ENCODE measurements around the gene NACC2. TPM values are rescaled to one million over a fixed set of nuclear protein-coding genes. Genes with fewer than 3 reads are reported as not detected.
A peak's percentile ranks its signal among the peaks of the same experiment; 100 is the strongest.
"Not testable (repeated sequence)": the region's sequence is repeated elsewhere in the genome, so short reads cannot be mapped to it uniquely, and the experiment has no call there.

NACC2 gene
- total RNA-seq, 1 donor from 2014 or later: 3.9 TPM

DNA sequence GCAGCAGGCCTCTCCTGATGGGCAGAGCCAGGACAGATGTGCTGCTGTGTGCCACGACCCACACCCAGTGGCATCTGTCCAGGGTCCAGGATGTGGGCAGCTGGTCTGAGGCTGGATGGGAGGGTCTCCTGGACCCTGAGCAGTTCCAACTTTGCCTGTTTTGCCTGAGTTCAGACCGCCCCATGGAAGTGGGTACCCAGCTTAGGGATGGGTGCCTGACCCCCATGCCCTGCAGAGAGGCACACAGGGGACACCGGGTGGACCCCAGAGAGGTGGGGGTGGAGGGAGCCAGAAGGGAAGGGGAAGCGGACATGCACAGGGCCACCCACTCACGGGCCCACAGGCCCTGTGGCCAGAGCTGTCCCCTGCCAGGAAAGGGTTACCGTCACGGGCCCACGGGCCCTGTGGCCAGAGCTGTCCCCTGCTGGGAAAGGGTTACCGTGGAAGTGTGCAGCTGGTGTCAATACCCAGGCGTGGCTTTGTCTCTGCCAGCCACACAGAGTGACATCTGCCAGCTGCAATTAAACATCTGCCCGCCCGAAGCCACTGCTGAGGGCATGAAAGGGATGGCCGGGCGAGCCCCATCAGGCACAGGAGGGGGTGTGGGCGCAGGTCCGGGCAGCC is 50.0 kb downstream of the NACC2 start:
- Mint-ChIP-seq H3K27ac (ENCODE audit: unreplicated experiment) (no peak overlapping the region), H3K9me3 (ENCODE audit: unreplicated experiment) (peaks cover 2% of the 10 kb centered on the region), H3K4me1 (ENCODE audit: low read depth, unreplicated experiment) (no peaks in the 10 kb centered on the region), H3K27me3 (ENCODE audit: unreplicated experiment) (peaks cover 3% of the 10 kb centered on the region), H3K36me3 (ENCODE audit: unreplicated experiment) (no peaks in the 10 kb centered on the region), H3K4me3 (ENCODE audit: unreplicated experiment) (no peak overlapping the region)
- DNase-seq: no peak
- TF ChIP-seq, protein P1, sequence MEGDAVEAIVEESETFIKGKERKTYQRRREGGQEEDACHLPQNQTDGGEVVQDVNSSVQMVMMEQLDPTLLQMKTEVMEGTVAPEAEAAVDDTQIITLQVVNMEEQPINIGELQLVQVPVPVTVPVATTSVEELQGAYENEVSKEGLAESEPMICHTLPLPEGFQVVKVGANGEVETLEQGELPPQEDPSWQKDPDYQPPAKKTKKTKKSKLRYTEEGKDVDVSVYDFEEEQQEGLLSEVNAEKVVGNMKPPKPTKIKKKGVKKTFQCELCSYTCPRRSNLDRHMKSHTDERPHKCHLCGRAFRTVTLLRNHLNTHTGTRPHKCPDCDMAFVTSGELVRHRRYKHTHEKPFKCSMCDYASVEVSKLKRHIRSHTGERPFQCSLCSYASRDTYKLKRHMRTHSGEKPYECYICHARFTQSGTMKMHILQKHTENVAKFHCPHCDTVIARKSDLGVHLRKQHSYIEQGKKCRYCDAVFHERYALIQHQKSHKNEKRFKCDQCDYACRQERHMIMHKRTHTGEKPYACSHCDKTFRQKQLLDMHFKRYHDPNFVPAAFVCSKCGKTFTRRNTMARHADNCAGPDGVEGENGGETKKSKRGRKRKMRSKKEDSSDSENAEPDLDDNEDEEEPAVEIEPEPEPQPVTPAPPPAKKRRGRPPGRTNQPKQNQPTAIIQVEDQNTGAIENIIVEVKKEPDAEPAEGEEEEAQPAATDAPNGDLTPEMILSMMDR (IDR thresholded peaks at IDR 0.05; ENCODE audit: partially characterized antibody, unreplicated experiment): no peak

DNA sequence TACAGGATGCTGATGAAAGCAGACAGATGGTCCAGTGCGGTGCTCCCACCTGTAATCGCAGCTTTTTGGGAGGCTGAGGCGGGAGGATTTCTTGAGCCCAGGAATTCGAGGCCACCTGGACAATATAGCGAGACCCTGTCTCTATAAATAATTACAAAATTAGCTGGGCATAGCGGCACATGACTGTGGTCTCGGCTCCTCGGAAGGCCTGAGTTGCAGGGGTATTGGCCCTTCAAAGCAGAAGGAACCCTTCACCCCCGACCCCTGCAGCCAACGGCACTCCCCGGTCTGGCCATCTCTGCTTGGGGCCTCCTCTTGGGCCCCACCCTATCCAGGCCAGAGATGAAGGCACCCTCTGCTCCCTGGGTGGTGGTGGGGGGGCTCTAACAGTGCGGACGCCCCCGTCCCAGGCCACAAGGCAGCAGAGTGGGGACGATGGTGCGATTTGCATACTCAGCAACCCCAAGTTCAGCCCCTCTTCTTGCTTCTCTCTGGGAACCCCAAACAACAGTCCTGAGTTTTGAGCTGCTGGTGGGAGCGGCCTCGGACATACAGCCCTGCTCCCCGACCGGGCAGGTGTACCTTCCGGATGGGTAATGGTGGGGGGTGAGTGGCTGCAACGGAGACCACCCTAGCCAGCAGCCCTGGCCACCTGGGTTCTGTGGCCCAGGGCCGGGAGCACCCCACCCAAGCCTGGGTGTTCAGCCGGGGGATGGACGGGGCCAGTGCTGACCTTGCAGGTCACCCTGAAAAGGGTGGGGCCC is 50.7 kb downstream of the NACC2 start:
- no peak overlapping the region for H3K27ac Mint-ChIP-seq (ENCODE audit: unreplicated experiment)
- H3K36me3 Mint-ChIP-seq (ENCODE audit: unreplicated experiment): peaks cover 5% of the 10 kb centered on the region
- H3K27me3 Mint-ChIP-seq (ENCODE audit: unreplicated experiment): peaks cover 3% of the 10 kb centered on the region
- no peaks in the 10 kb centered on the region for H3K4me1 Mint-ChIP-seq (ENCODE audit: low read depth, unreplicated experiment)
- peaks cover 2% of the 10 kb centered on the region for H3K9me3 Mint-ChIP-seq (ENCODE audit: unreplicated experiment)
- no peak overlapping the region for H3K4me3 Mint-ChIP-seq (ENCODE audit: unreplicated experiment)
- TF ChIP-seq, protein P1 (IDR thresholded peaks at IDR 0.05; ENCODE audit: partially characterized antibody, unreplicated experiment): no peak
- DNase-seq: no peak

DNA sequence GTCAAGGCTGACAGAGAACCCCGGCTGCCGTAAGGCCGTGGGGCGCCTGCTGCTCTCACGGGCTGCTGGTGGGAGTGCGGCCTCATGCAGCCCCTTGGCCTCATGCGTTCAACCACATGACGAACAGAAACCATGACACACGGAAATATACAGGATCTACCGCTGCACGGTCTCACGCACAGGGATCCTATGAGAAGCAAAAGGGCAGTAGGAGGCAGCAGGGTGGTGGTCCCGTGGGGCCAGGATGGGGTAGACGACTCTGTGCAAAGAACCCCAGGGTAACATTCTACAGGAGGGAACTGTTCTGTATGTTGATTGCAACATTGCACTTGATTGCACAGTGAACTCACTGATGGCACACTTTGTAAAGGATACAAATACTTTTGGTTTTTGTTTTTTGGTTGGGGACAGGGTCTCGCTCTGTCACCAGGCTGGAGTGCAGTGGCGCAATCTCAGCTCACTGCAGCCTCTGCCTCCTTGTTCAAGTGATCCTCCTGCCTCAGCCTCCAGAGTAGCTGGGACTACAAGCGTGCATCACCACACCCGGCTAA is 51.6 kb downstream of the NACC2 start:
- TF ChIP-seq, protein P1 (IDR thresholded peaks at IDR 0.05; ENCODE audit: partially characterized antibody, unreplicated experiment): no peak
- no peak overlapping the region for H3K4me3 Mint-ChIP-seq (ENCODE audit: unreplicated experiment)
- peaks cover 3% of the 10 kb centered on the region for H3K27me3 Mint-ChIP-seq (ENCODE audit: unreplicated experiment)
- peaks cover 2% of the 10 kb centered on the region for H3K9me3 Mint-ChIP-seq (ENCODE audit: unreplicated experiment)
- no peak for DNase-seq
- no peaks in the 10 kb centered on the region for H3K4me1 Mint-ChIP-seq (ENCODE audit: low read depth, unreplicated experiment)
- H3K36me3 Mint-ChIP-seq (ENCODE audit: unreplicated experiment): peaks cover 7% of the 10 kb centered on the region
- H3K27ac Mint-ChIP-seq (ENCODE audit: unreplicated experiment): no peak overlapping the region

DNA sequence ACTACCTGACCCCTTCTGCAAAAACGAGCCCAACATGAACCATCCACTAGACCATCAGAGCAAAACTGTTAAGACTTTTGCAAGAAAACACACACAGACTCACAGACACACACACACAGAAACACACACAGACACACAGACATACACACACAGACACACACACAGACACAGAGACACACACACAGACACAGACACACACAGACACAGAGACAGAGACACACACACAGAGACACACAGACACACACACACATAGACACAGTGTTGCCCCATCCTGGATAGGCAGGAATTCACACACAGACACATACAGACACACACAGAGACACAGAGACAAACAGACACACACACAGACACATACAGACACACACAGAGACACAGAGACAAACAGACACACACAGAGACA is 52.5 kb downstream of the NACC2 start:
- Mint-ChIP-seq H3K4me3 (ENCODE audit: unreplicated experiment) (no peak overlapping the region), H3K27ac (ENCODE audit: unreplicated experiment) (no peak overlapping the region), H3K4me1 (ENCODE audit: low read depth, unreplicated experiment) (no peaks in the 10 kb centered on the region), H3K27me3 (ENCODE audit: unreplicated experiment) (peaks cover 1% of the 10 kb centered on the region), H3K36me3 (ENCODE audit: unreplicated experiment) (peaks cover 7% of the 10 kb centered on the region), H3K9me3 (ENCODE audit: unreplicated experiment) (peaks cover 3% of the 10 kb centered on the region)
- TF ChIP-seq, protein P1 (IDR thresholded peaks at IDR 0.05; ENCODE audit: partially characterized antibody, unreplicated experiment): no peak
- no peak for DNase-seq

DNA sequence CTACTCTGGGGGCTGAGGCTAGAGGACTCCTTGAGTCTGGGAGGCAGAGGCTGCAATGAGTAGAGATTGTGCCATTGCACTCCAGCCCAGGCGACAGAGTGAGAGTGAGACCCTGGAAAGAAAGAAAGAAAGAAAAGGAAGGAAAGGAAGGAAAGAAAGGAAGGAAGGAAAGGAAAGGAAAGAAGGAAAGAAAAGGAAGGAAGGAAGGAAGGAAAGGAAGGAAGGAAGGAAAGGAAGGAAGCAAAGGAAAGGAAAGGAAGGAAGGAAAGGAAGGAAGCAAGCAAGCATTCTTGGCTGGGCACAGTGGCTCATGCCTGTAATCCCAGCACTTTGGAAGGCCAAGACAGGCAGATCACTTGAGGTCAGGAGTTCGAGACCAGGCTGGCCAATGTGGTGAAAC is 54.2 kb downstream of the NACC2 start:
- H3K9me3 Mint-ChIP-seq (ENCODE audit: unreplicated experiment); DNase-seq; H3K4me1 Mint-ChIP-seq (ENCODE audit: low read depth, unreplicated experiment); H3K27ac Mint-ChIP-seq (ENCODE audit: unreplicated experiment); H3K36me3 Mint-ChIP-seq (ENCODE audit: unreplicated experiment); H3K27me3 Mint-ChIP-seq (ENCODE audit: unreplicated experiment): not testable (repeated sequence)
- peak overlapping the region; percentile 14 for H3K4me3 Mint-ChIP-seq (ENCODE audit: unreplicated experiment)
